Endothelial cell of umbilical vein (primary cell): ENCODE measurements around the gene LAMB1. TPM values are rescaled to one million over a fixed set of nuclear protein-coding genes. Genes with fewer than 3 reads are reported as not detected.

Experiments used
- BruUV-seq: library from RNA; stranded (reverse); fragments of 400-500 nt; replicated peaks from 2 replicates; lab custom pipeline; 2021; lab: Mats Ljungman, UMichigan
- CTCF ChIA-PET: fragments of 300-600, 350-600 bp; sonication (Branson Sonifier 250); formaldehyde crosslinking; loops from one replicate; lab custom pipeline; 2021; ENCODE audit warnings: antibody characterized with exemption, inconsistent platforms; lab: Charles Lee
- POLR2A ChIA-PET: fragments of 300-600, 350-600 bp; sonication (Branson Sonifier 250); formaldehyde crosslinking; loops from one replicate; lab custom pipeline; 2021; ENCODE audit warnings: antibody characterized with exemption, inconsistent platforms; lab: Charles Lee
- DNase-seq: peaks from one replicate; pipeline ENCODE4 v3.0.0-alpha.2; 2011; ENCODE audit warnings: low read depth, low spot score
- FAIRE-seq: peaks from 2 replicates; lab custom pipeline; 2011; peaks lifted over from hg19 to GRCh38; lab: Jason Lieb, UNC
- H2AFZ ChIP-seq: 2 replicates; pipeline ENCODE4 v1.6.0; 2012; ENCODE audit warnings: low read depth, low read length, control low read depth, inconsistent platforms
- H3K27ac ChIP-seq: 2 replicates; pipeline ENCODE4 v1.5.1; 2011; ENCODE audit warnings: low read depth, mild to moderate bottlenecking, control low read depth, low read length, moderate library complexity; ENCODE audit not compliant: insufficient read depth
- H3K27me3 ChIP-seq, 2 experiments: 2 replicates each; pipeline versions ENCODE4 v1.6.0 to v1.6.1; 2011; ENCODE audit warnings: low read length in 2 of 2, mixed read lengths in 1 of 2; ENCODE audit not compliant: control insufficient read depth in 2 of 2, insufficient read depth in 2 of 2
- H3K36me3 ChIP-seq, 2 experiments: 2 replicates in 1 of 2; 3 replicates in 1 of 2; pipeline ENCODE4 v1.5.1; 2011; ENCODE audit warnings: low read length in 2 of 2, mild to moderate bottlenecking in 1 of 2, moderate library complexity in 1 of 2; ENCODE audit not compliant: control insufficient read depth in 2 of 2, insufficient read depth in 2 of 2; ENCODE audit errors: extremely low read depth in 1 of 2
- H3K4me1 ChIP-seq: 3 replicates; pipeline ENCODE4 v1.5.1; 2011; ENCODE audit warnings: mild to moderate bottlenecking, low read length; ENCODE audit not compliant: control insufficient read depth, insufficient read depth; ENCODE audit errors: extremely low read depth
- H3K4me2 ChIP-seq: 2 replicates; pipeline ENCODE4 v1.6.1; 2011; ENCODE audit warnings: low read length, control low read depth, mixed read lengths; ENCODE audit not compliant: insufficient read depth
- H3K4me3 ChIP-seq, 3 experiments: fragments of 200-600 bp in 1 of 3; sonication (generic), shearing (Covaris generic) in 1 of 3; replicated peaks in 1 of 3; 2 replicates each; pipeline ENCODE4 v1.5.1; 2011 to 2016; ENCODE audit warnings: control low read depth in 3 of 3, low read length in 3 of 3, mild to moderate bottlenecking in 2 of 3, inconsistent platforms in 1 of 3, low read depth in 1 of 3, moderate library complexity in 1 of 3; ENCODE audit not compliant: insufficient read depth in 1 of 3
- H3K79me2 ChIP-seq: 2 replicates; pipeline ENCODE4 v1.6.0; 2012; ENCODE audit warnings: low read length, inconsistent platforms; ENCODE audit not compliant: control insufficient read depth, insufficient read depth
- H3K9ac ChIP-seq: replicated peaks from 2 replicates; pipeline ENCODE3; 2011; ENCODE audit warnings: low read length, control low read depth; ENCODE audit not compliant: insufficient read depth; ENCODE audit errors: extremely low read depth
- H3K9me1 ChIP-seq: replicated peaks from 3 replicates; pipeline ENCODE4 v1.6.0; 2011; ENCODE audit warnings: mild to moderate bottlenecking, low read length; ENCODE audit not compliant: control insufficient read depth, insufficient read depth; ENCODE audit errors: extremely low read depth
- H3K9me3 ChIP-seq: replicated peaks from 2 replicates; pipeline ENCODE4 v1.5.1; 2012; ENCODE audit warnings: low read length, inconsistent platforms; ENCODE audit not compliant: control insufficient read depth, insufficient read depth
- H4K20me1 ChIP-seq: replicated peaks from 2 replicates; pipeline ENCODE3; 2011; ENCODE audit warnings: mild to moderate bottlenecking, low read length; ENCODE audit not compliant: control insufficient read depth, insufficient read depth; ENCODE audit errors: extremely low read depth
- EZH2 ChIP-seq: IDR thresholded peaks from 2 replicates; pipeline ENCODE4 v1.6.1; 2012; ENCODE audit warnings: borderline replicate concordance, low read depth, mild to moderate bottlenecking, moderate library complexity, low read length, inconsistent platforms; ENCODE audit not compliant: severe bottlenecking
- GATA2 ChIP-seq: IDR thresholded peaks from 2 replicates; pipeline ENCODE4 v1.7.0; 2011; ENCODE audit warnings: low read depth, mild to moderate bottlenecking, moderate library complexity, mixed read lengths, low read length; ENCODE audit not compliant: insufficient read length, insufficient read depth
- POLR2A ChIP-seq: IDR thresholded peaks from 2 replicates; pipeline ENCODE4 v1.6.1; 2012; ENCODE audit warnings: low read depth, mild to moderate bottlenecking, control low read depth, low read length
- POLR2AphosphoS5 ChIP-seq: IDR thresholded peaks from 2 replicates; pipeline ENCODE4 v1.6.1; 2012; ENCODE audit warnings: low read depth, mild to moderate bottlenecking, control low read depth, low read length, moderate library complexity; ENCODE audit not compliant: insufficient read depth
- dilution Hi-C: fragments of 300-500 bp; cut with MboI; formaldehyde crosslinking; loops from one replicate; pipeline ENCODE4 v1.15.0; 2019; ENCODE audit warnings: low sequenced_read_pairs; ENCODE audit not compliant: extremely low pct_ligation_motif_present
- intact Hi-C: fragments of 100-400 bp; cut with micrococcal nuclease; formaldehyde crosslinking; loops from one replicate; pipeline ENCODE4 v1.10.0; 2022
- polyA plus RNA-seq, 4 experiments: library from polyadenylated mRNA; depleted of rRNA in 3 of 4; stranded (reverse) in 3 of 4; unstranded in 1 of 4; fragments of >200 nt; gene quantifications; 2 replicates each; pipeline versions ENCODE4 v1.2.1 to v1.2.3, GENCODE V29; 2011 to 2012; ENCODE audit warnings: missing spikeins in 1 of 4
- total RNA-seq: library from RNA; stranded (reverse); gene quantifications from 2 replicates; pipeline ENCODE4 v1.2.3, GENCODE V29; 2021
- TF ChIP-seq, protein P1 (sequence below), 2 donors: IDR thresholded peaks; 1 replicate in 1 of 2; 2 replicates in 1 of 2; pipeline ENCODE4 v1.5.1; 2011; ENCODE audit warnings: low read length in 2 of 2, mild to moderate bottlenecking in 2 of 2, moderate library complexity in 2 of 2, control low read depth in 1 of 2, inconsistent platforms in 1 of 2, low read depth in 1 of 2; ENCODE audit not compliant: insufficient read depth in 1 of 2; ENCODE audit errors: extremely low read depth in 1 of 2

The LAMB1 gene
- total and polyA plus RNA-seq, 2 donors (not counting 3 experiments of a cell fraction or from before 2014, with no cell fraction given), result 588 to 703 TPM

DNA sequence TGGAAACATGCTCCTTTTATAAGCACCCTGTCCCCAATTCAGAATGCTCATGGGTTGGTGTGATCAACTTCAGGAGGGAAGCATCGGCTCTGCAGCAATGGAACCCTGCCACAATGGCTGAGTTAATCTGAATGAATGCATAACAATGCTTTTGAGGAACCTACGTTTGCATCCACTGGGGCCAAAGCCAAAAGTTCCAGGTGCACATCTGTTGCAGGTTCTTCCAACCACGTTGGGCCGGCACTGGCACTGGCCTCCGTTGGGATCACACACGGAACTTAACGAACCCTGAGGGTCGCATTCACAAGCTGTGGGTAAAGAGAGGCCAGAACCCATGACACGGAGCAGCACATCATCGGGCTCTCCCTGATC is 43.4 kb downstream of the LAMB1 start:
- Histone ChIP-seq H3K4me1 (no peaks in the 10 kb centered on the region), H4K20me1 (no peaks in the 10 kb centered on the region), H3K36me3 (peaks cover 68 to 75% of the 10 kb centered on the region in 2 experiments), H3K27me3 (no peaks in the 10 kb centered on the region), H3K4me2 (no peak overlapping the region), H3K9me1 (no peaks in the 10 kb centered on the region), H3K79me2 (peaks cover 41% of the 10 kb centered on the region), H3K4me3 (no peak overlapping the region), H2AFZ (no peak overlapping the region), H3K9me3 (no peaks in the 10 kb centered on the region), H3K27ac (no peak overlapping the region), H3K9ac (no peak overlapping the region)
- ChIA-PET POLR2A (no interaction called here), CTCF (interaction anchor here (1.6 kb wide), 1 partner anchor 186 kb away, joined by 4 read pairs; no protein-coding TSS in a partner anchor)
- dilution Hi-C loops (no loop called here), intact Hi-C loops (no loop called here)
- TF ChIP-seq EZH2 (no peak), POLR2A (no peak)
- TF ChIP-seq, protein P1, sequence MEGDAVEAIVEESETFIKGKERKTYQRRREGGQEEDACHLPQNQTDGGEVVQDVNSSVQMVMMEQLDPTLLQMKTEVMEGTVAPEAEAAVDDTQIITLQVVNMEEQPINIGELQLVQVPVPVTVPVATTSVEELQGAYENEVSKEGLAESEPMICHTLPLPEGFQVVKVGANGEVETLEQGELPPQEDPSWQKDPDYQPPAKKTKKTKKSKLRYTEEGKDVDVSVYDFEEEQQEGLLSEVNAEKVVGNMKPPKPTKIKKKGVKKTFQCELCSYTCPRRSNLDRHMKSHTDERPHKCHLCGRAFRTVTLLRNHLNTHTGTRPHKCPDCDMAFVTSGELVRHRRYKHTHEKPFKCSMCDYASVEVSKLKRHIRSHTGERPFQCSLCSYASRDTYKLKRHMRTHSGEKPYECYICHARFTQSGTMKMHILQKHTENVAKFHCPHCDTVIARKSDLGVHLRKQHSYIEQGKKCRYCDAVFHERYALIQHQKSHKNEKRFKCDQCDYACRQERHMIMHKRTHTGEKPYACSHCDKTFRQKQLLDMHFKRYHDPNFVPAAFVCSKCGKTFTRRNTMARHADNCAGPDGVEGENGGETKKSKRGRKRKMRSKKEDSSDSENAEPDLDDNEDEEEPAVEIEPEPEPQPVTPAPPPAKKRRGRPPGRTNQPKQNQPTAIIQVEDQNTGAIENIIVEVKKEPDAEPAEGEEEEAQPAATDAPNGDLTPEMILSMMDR (IDR thresholded peaks at IDR 0.05; ENCODE audit: extremely low read depth in 1 of 2, insufficient read depth in 1 of 2, low read depth in 1 of 2, low read length in 2 of 2), result no peak
- BruUV-seq, result no TSS peak
- DNase-seq (no peak), FAIRE-seq (no peak)

DNA sequence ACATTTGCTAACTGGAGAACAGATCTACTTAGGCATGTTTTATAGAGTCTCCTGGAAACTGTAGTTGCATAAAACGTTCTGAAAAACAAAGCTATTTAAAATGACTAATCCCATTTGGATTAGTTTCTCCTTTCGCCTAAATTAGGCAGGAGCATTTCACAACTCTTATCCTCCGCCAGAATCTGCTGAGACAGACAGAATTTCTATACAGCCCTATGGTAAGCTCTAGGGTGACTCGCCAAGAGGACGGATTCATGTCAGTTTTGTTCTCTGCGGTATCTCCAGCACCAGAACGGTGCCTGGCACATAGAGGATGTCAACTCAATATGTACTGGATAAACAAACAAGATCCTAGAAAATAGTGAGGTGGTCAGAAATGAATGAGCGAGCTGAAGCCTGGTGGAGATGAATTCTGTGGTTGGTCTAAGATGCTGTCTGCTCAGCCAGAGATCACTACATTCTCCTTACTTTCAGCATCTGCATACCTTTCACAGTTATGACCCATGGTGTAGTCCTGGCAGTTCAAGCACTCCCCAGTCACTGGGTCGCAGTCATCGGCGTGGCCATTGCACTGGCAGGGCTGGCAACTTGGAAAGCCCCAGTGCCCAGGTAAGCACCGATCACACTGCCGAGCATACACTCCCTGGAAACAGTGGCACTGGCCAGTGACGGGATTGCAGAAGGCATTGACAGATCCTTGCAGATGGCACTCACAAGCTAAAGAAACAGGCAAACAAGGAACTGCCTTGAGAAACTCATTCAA is 44.0 kb downstream of the LAMB1 start:
- no peaks in the 10 kb centered on the region for H3K9me3 ChIP-seq
- POLR2A ChIA-PET, result no interaction called here
- H3K9me1 ChIP-seq, result no peaks in the 10 kb centered on the region
- no peak overlapping the region for H3K4me2 ChIP-seq
- H3K27ac ChIP-seq, result no peak overlapping the region
- no peak overlapping the region for H3K4me3 ChIP-seq
- H2AFZ ChIP-seq, result no peak overlapping the region
- intact Hi-C loops (no loop called here), dilution Hi-C loops (no loop called here)
- peaks cover 37% of the 10 kb centered on the region for H3K79me2 ChIP-seq
- H4K20me1 ChIP-seq, result no peaks in the 10 kb centered on the region
- CTCF ChIA-PET, result interaction anchor here (1.1 to 1.6 kb wide), 2 partner anchors 23 to 187 kb away, joined by 4 read pairs; no protein-coding TSS in a partner anchor
- no peak for FAIRE-seq
- H3K36me3 ChIP-seq, result peaks cover 64 to 71% of the 10 kb centered on the region in 2 experiments
- no TSS peak for BruUV-seq
- TF ChIP-seq POLR2AphosphoS5 (peak; percentile 21), GATA2 (no peak)
- H3K4me1 ChIP-seq, result peaks cover under 1% of the 10 kb centered on the region
- no peak for DNase-seq
- H3K9ac ChIP-seq, result no peak overlapping the region
- no peaks in the 10 kb centered on the region for H3K27me3 ChIP-seq
